GM18867 (cell line): ENCODE data around the gene CCDC88B.

Source experiments
- ATAC-seq: cut with Tn5 transposase; IDR thresholded peaks from one replicate; pipeline ENCODE4 v1.9.1; 2021; ENCODE audit warnings: mild to moderate bottlenecking, moderate library complexity; ENCODE audit not compliant: unreplicated experiment

The CCDC88B gene

GRCh38 chr11:64341851-64342791 lies 2.1 kb downstream of the CCDC88B start:
- peak; percentile 52 for ATAC-seq

- ATAC-seq: no peak
These were observed 3.1 kb downstream of the CCDC88B start for GRCh38 chr11:64342869-64343745.

- ATAC-seq: no peak
These were observed 4.0 kb downstream of the CCDC88B start for GRCh38 chr11:64343767-64344559.

GRCh38 chr11:64344787-64345186 lies 4.8 kb downstream of the CCDC88B start:
- no peak for ATAC-seq

GRCh38 chr11:64347193-64347867 lies 7.3 kb downstream of the CCDC88B start:
- no peak for ATAC-seq

GRCh38 chr11:64348383-64349024 lies 8.5 kb downstream of the CCDC88B start:
- ATAC-seq: no peak

GRCh38 chr11:64349025-64349387 lies 9.0 kb downstream of the CCDC88B start:
- ATAC-seq: no peak

GRCh38 chr11:64349404-64349803 lies 9.4 kb downstream of the CCDC88B start:
- no peak for ATAC-seq

GRCh38 chr11:64351136-64351631 lies 11.2 kb downstream of the CCDC88B start:
- no peak for ATAC-seq

- no peak for ATAC-seq
These were observed 12.3 kb downstream of the CCDC88B start for GRCh38 chr11:64352099-64352994.

GRCh38 chr11:64352995-64353714 lies 13.2 kb downstream of the CCDC88B start:
- ATAC-seq: no peak

GRCh38 chr11:64353715-64354506 lies 13.9 kb downstream of the CCDC88B start:
- ATAC-seq: no peak

GRCh38 chr11:64355078-64355940 lies 15.3 kb downstream of the CCDC88B start:
- ATAC-seq: no peak

GRCh38 chr11:64356498-64357411 lies 16.8 kb downstream of the CCDC88B start:
- ATAC-seq: no peak

GRCh38 chr11:64357446-64357845 lies 17.4 kb downstream of the CCDC88B start:
- no peak for ATAC-seq
